CD4-positive, alpha-beta T cell (primary cell): ENCODE measurements around the gene TUBB3. TPM values are rescaled to one million over a fixed set of nuclear protein-coding genes. Genes with fewer than 3 reads are reported as not detected.

Experiments
- ATAC-seq: fragments of 200-7000 bp; cut with Tn5 transposase; one replicate; pipeline ENCODE4 v1.10.0; 2022; ENCODE audit warnings: mild to moderate bottlenecking; ENCODE audit not compliant: poor library complexity
- CTCF ChIA-PET: fragments of 350-600 bp; sonication (Branson Sonifier 250); formaldehyde crosslinking; loops from one replicate; lab custom pipeline; 2021; ENCODE audit warnings: antibody characterized with exemption, inconsistent platforms; lab: Charles Lee
- POLR2A ChIA-PET: fragments of 350-600 bp; sonication (Branson Sonifier 250); formaldehyde crosslinking; loops from one replicate; lab custom pipeline; 2021; ENCODE audit warnings: antibody characterized with exemption, inconsistent platforms; lab: Charles Lee
- DNase-seq, 14 experiments: peaks; one replicate each; pipeline ENCODE4 v3.0.0-alpha.2; 2013 to 2020; ENCODE audit warnings: mixed read lengths in 2 of 14
- H3K27ac ChIP-seq, 2 donors: one replicate each; pipeline versions ENCODE4 v1.5.1 to v1.7.0; 2013; ENCODE audit warnings: low read length in 2 of 2, low read depth in 1 of 2, mild to moderate bottlenecking in 1 of 2
- H3K27me3 ChIP-seq, 2 experiments: 1 replicate in 1 of 2; 2 replicates in 1 of 2; pipeline versions ENCODE4 v1.6.1 to v1.7.0; 2013; ENCODE audit warnings: low read length in 2 of 2, control low read depth in 1 of 2, mild to moderate bottlenecking in 1 of 2, moderate library complexity in 1 of 2; ENCODE audit not compliant: insufficient read depth in 2 of 2, control insufficient read depth in 1 of 2
- H3K36me3 ChIP-seq: one replicate; pipeline ENCODE4 v1.6.1; 2013; ENCODE audit warnings: low read length, control low read depth; ENCODE audit not compliant: insufficient read depth
- H3K4me1 ChIP-seq: one replicate; pipeline ENCODE4 v1.6.1; 2013; ENCODE audit warnings: low read length, control low read depth; ENCODE audit not compliant: insufficient read depth
- H3K4me3 ChIP-seq: one replicate; pipeline ENCODE4 v1.5.1; 2013; ENCODE audit warnings: mild to moderate bottlenecking, low read length, moderate library complexity
- H3K9me3 ChIP-seq, 2 experiments: 1 replicate in 1 of 2; 2 replicates in 1 of 2; pipeline versions ENCODE4 v1.6.1 to v1.7.0; 2013; ENCODE audit warnings: low read length in 2 of 2, mild to moderate bottlenecking in 2 of 2, control low read depth in 1 of 2, moderate library complexity in 1 of 2; ENCODE audit not compliant: control insufficient read depth in 1 of 2, insufficient read depth in 1 of 2
- H3K27ac Mint-ChIP-seq: one replicate; pipeline ENCODE4 v1.8.0; 2020; ENCODE audit warnings: mixed read lengths
- H3K27me3 Mint-ChIP-seq: one replicate; pipeline ENCODE4 v1.8.0; 2021; ENCODE audit warnings: mixed read lengths
- H3K36me3 Mint-ChIP-seq: one replicate; pipeline ENCODE4 v1.8.0; 2021; ENCODE audit warnings: low read depth, mixed read lengths
- H3K4me1 Mint-ChIP-seq: one replicate; pipeline ENCODE4 v1.8.0; 2021; ENCODE audit warnings: low read depth, mixed read lengths
- H3K4me3 Mint-ChIP-seq: one replicate; pipeline ENCODE4 v1.8.0; 2020; ENCODE audit warnings: mild to moderate bottlenecking, mixed read lengths
- H3K9me3 Mint-ChIP-seq: one replicate; pipeline ENCODE4 v1.8.0; 2020; ENCODE audit warnings: mixed read lengths
- CTCF ChIP-seq: fragments of 200-600 bp; IDR thresholded peaks from one replicate; pipeline ENCODE4 v1.8.0; 2022; ENCODE audit warnings: antibody characterized with exemption, mild to moderate bottlenecking
- intact Hi-C, 2 experiments: fragments of 100-400 bp; cut with DNase I in 1 of 2; cut with micrococcal nuclease in 1 of 2; formaldehyde crosslinking; loops; one replicate each; pipeline versions ENCODE4 v1.15.1 to v1.9.0; 2023 to 2025; cut with DNase I, micrococcal nuclease
- total RNA-seq, 174 experiments: library from RNA in 2 of 174; stranded (reverse) in 2 of 174; gene quantifications; one replicate each; pipeline ENCODE4 v1.2.3 and lab custom pipeline; 2021 to 2026

TUBB3 gene
- total RNA-seq, 2 experiments from 2014 or later, result 0.78 to 0.88 TPM

GRCh38 chr16:89944773-89945172, 21.6 kb downstream of the TUBB3 start:
- Histone ChIP-seq H3K27ac (no peak overlapping the region), H3K36me3 (no peaks in the 10 kb centered on the region), H3K9me3 (no peaks in the 10 kb centered on the region), H3K27me3 (peaks cover 11 to 24% of the 10 kb centered on the region in 2 experiments), H3K4me1 (peaks cover 27% of the 10 kb centered on the region), H3K4me3 (no peak overlapping the region)
- Mint-ChIP-seq H3K36me3 (no peaks in the 10 kb centered on the region), H3K9me3 (no peaks in the 10 kb centered on the region), H3K27me3 (peaks cover 22% of the 10 kb centered on the region), H3K4me1 (peaks cover 3% of the 10 kb centered on the region), H3K4me3 (no peak overlapping the region), H3K27ac (no peak overlapping the region)
- ChIA-PET CTCF (no interaction called here), POLR2A (no interaction called here)
- no peak for TF ChIP-seq CTCF
- DNase-seq (no peak), ATAC-seq (no peak)
- intact Hi-C loops, result no loop called here

DNA sequence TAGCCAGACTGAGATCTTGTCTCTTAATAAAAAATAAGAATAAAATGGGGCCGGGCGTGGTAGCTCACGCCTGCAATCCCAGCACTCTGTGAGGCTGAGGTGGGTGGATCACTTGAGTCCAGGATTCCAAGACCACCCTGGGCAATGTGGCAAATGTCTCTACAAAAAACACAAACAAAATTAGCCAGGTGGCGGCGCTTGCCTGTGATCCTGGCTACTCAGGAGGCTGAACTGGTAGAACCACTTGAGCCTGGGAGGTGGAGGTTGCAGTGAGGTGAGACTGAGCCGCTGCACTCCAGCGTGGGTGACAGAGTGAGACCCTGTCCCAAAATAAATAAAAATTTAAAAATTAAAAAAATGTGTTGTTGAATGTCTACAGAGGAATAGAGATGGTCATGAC, 22.5 kb downstream of the TUBB3 start:
- intact Hi-C loops, result no loop called here
- Histone ChIP-seq H3K27ac (no peak overlapping the region), H3K4me3 (no peak overlapping the region), H3K36me3 (no peaks in the 10 kb centered on the region), H3K9me3 (no peaks in the 10 kb centered on the region), H3K27me3 (peaks cover 11 to 24% of the 10 kb centered on the region in 2 experiments), H3K4me1 (peaks cover 31% of the 10 kb centered on the region)
- ChIA-PET POLR2A (no interaction called here), CTCF (no interaction called here)
- ATAC-seq, result no peak
- no peak overlapping the region for H3K4me3 Mint-ChIP-seq
- no peak for TF ChIP-seq CTCF
- no peak overlapping the region for H3K27ac Mint-ChIP-seq
- peaks cover 22% of the 10 kb centered on the region for H3K27me3 Mint-ChIP-seq
- H3K36me3 Mint-ChIP-seq, result no peaks in the 10 kb centered on the region
- peaks cover 3% of the 10 kb centered on the region for H3K4me1 Mint-ChIP-seq
- H3K9me3 Mint-ChIP-seq, result no peaks in the 10 kb centered on the region
- no peak for DNase-seq

DNA sequence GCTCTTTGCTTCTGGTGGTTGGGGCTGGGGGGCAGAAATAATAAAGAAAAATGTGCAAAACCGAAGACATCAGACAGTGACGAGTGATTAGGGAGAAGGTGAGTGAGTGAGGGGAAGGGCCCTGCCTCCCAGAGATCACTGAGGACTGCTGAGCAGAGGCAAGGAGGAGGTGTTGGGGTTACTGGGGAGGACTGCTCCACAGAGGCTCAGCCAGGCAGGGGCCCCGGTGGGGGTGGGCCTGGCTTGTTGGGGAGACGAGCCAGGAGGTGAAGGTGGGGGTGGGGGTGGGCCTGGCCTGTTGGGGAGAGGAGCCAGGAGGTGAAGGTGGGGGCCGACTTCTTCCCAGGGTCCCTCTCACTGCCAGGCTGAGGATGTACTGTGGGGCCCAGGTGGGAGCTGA, 23.4 kb downstream of the TUBB3 start:
- peaks cover 31% of the 10 kb centered on the region for H3K4me1 ChIP-seq
- H3K4me3 ChIP-seq, result no peak overlapping the region
- Mint-ChIP-seq H3K4me1 (peaks cover 3% of the 10 kb centered on the region), H3K4me3 (peak overlapping the region; percentile 73), H3K27ac (no peak overlapping the region), H3K27me3 (peaks cover 22% of the 10 kb centered on the region), H3K36me3 (no peaks in the 10 kb centered on the region), H3K9me3 (no peaks in the 10 kb centered on the region)
- intact Hi-C loops, result no loop called here
- ATAC-seq (no peak), DNase-seq (no peak)
- peaks cover 11 to 24% of the 10 kb centered on the region in 2 experiments for H3K27me3 ChIP-seq
- no peak overlapping the region for H3K27ac ChIP-seq
- H3K36me3 ChIP-seq, result no peaks in the 10 kb centered on the region
- ChIA-PET CTCF (no interaction called here), POLR2A (no interaction called here)
- H3K9me3 ChIP-seq, result no peaks in the 10 kb centered on the region
- no peak for TF ChIP-seq CTCF
